H4 (cell line): ENCODE data around the gene CRIP1. TPM values are rescaled to one million over a fixed set of nuclear protein-coding genes. Genes with fewer than 3 reads are reported as not detected.

Source experiments
- DNase-seq: peaks from one replicate; pipeline ENCODE4 v3.0.0-alpha.2; 2015; ENCODE audit warnings: low spot score
- total RNA-seq: library from RNA; depleted of rRNA; stranded (reverse); fragments of >200 nt; shearing (Covaris generic); gene quantifications from 2 replicates; pipeline ENCODE4 v1.2.3, GENCODE V29; 2014

CRIP1 gene
- total RNA-seq, 1 experiment from 2014 or later: not detected

- DNase-seq: no peak
Measured at GRCh38 chr14:105492031-105492970, 5.6 kb downstream of the CRIP1 start.

- no peak for DNase-seq
Measured at GRCh38 chr14:105492971-105493871, 6.5 kb downstream of the CRIP1 start.

- no peak for DNase-seq
Measured at GRCh38 chr14:105493921-105494605, 7.4 kb downstream of the CRIP1 start.

GRCh38 chr14:105494606-105494929 is 7.9 kb downstream of the CRIP1 start:
- DNase-seq: no peak

GRCh38 chr14:105495101-105495989 is 8.7 kb downstream of the CRIP1 start:
- DNase-seq: no peak

- no peak for DNase-seq
Measured at GRCh38 chr14:105495990-105496830, 9.5 kb downstream of the CRIP1 start.

- DNase-seq: no peak
Measured at GRCh38 chr14:105496831-105497591, 10.3 kb downstream of the CRIP1 start.

- no peak for DNase-seq
Measured at GRCh38 chr14:105497671-105498429, 11.2 kb downstream of the CRIP1 start.

- no peak for DNase-seq
Measured at GRCh38 chr14:105498430-105499255, 12.0 kb downstream of the CRIP1 start.

GRCh38 chr14:105499256-105500035 is 12.8 kb downstream of the CRIP1 start:
- no peak for DNase-seq

- DNase-seq: no peak
Measured at GRCh38 chr14:105500036-105500725, 13.5 kb downstream of the CRIP1 start.

GRCh38 chr14:105500726-105501101 is 14.0 kb downstream of the CRIP1 start:
- DNase-seq: no peak

- DNase-seq: no peak
Measured at GRCh38 chr14:105501504-105502291, 15.0 kb downstream of the CRIP1 start.

- DNase-seq: no peak
Measured at GRCh38 chr14:105502446-105503295, 16.0 kb downstream of the CRIP1 start.

GRCh38 chr14:105503296-105503640 is 16.6 kb downstream of the CRIP1 start:
- no peak for DNase-seq
